GM23338 (cell line): ENCODE data around the gene BCL7C. TPM values are rescaled to one million over a fixed set of nuclear protein-coding genes. Genes with fewer than 3 reads are reported as not detected.
A peak's percentile ranks its signal among the peaks of the same experiment; 100 is the strongest.

ENCODE experiments used
- ATAC-seq: fragments of 200-7000 bp; cut with Tn5 transposase; 3 replicates; pipeline ENCODE4 v1.9.1; 2020
- DNase-seq: peaks from one replicate; pipeline ENCODE4 v3.0.0-alpha.2; 2015; ENCODE audit warnings: low spot score
- H2AFZ ChIP-seq: fragments of 200-600 bp; sonication (generic); 2 replicates; pipeline ENCODE4 v1.8.0; 2016; ENCODE audit warnings: antibody characterized with exemption, mild to moderate bottlenecking, moderate library complexity
- H3F3A ChIP-seq: fragments of 200-600 bp; sonication (generic); replicated peaks from 2 replicates; pipeline ENCODE4 v1.8.0; 2017; ENCODE audit warnings: antibody characterized with exemption, mixed run types, low read depth
- H3K27ac ChIP-seq: fragments of 200-600 bp; sonication (generic); 2 replicates; pipeline ENCODE4 v1.6.1; 2016; ENCODE audit warnings: low read depth
- H3K27me3 ChIP-seq: fragments of 200-600 bp; sonication (generic); 2 replicates; pipeline ENCODE4 v1.8.0; 2016; ENCODE audit warnings: mild to moderate bottlenecking, mixed run types, moderate library complexity; ENCODE audit not compliant: insufficient read depth
- H3K36me3 ChIP-seq: fragments of 200-600 bp; sonication (generic); 2 replicates; pipeline ENCODE4 v1.8.0; 2016; ENCODE audit warnings: mild to moderate bottlenecking; ENCODE audit not compliant: insufficient read depth
- H3K4me1 ChIP-seq: fragments of 200-600 bp; sonication (generic); 2 replicates; pipeline ENCODE4 v1.8.0; 2016; ENCODE audit warnings: mild to moderate bottlenecking, moderate library complexity; ENCODE audit not compliant: insufficient read depth
- H3K4me2 ChIP-seq: fragments of 200-600 bp; sonication (generic); 2 replicates; pipeline ENCODE4 v1.7.1; 2017; ENCODE audit warnings: mixed run types
- H3K4me3 ChIP-seq: fragments of 200-600 bp; sonication (generic); 2 replicates; pipeline ENCODE4 v1.6.1; 2016; ENCODE audit warnings: mixed run types
- H3K79me2 ChIP-seq: fragments of 200-600 bp; sonication (generic); replicated peaks from 2 replicates; pipeline ENCODE4 v1.8.0; 2017; ENCODE audit warnings: mild to moderate bottlenecking; ENCODE audit not compliant: insufficient read depth
- H3K9me2 ChIP-seq: fragments of 200-600 bp; sonication (generic); 2 replicates; pipeline ENCODE4 v1.8.0; 2017; ENCODE audit not compliant: insufficient read depth
- H4K20me1 ChIP-seq: fragments of 200-600 bp; sonication (generic); replicated peaks from 2 replicates; pipeline ENCODE4 v1.8.0; 2017; ENCODE audit warnings: mild to moderate bottlenecking; ENCODE audit not compliant: insufficient read depth
- H3K27ac Mint-ChIP-seq: 2 replicates; pipeline ENCODE4 v1.8.0; 2020; ENCODE audit warnings: inconsistent platforms, mild to moderate bottlenecking, moderate library complexity, mixed read lengths
- H3K27me3 Mint-ChIP-seq: 3 replicates; pipeline ENCODE4 v1.8.0; 2022; ENCODE audit warnings: low read depth, mild to moderate bottlenecking, moderate library complexity, mixed read lengths, inconsistent platforms; ENCODE audit not compliant: insufficient read depth, poor library complexity
- H3K36me3 Mint-ChIP-seq: 3 replicates; pipeline ENCODE4 v1.8.0; 2021; ENCODE audit warnings: low read depth, mild to moderate bottlenecking, inconsistent platforms, moderate library complexity, mixed read lengths
- H3K4me1 Mint-ChIP-seq: 3 replicates; pipeline ENCODE4 v1.8.0; 2020; ENCODE audit warnings: mild to moderate bottlenecking, inconsistent platforms, mixed read lengths
- H3K4me3 Mint-ChIP-seq: 3 replicates; pipeline ENCODE4 v1.8.0; 2021; ENCODE audit warnings: moderate library complexity, mild to moderate bottlenecking, inconsistent platforms, mixed read lengths
- H3K9me3 Mint-ChIP-seq: 3 replicates; pipeline ENCODE4 v1.8.0; 2020; ENCODE audit warnings: moderate library complexity, mild to moderate bottlenecking, inconsistent platforms, mixed read lengths
- CREB1 ChIP-seq: fragments of 250-450 bp; sonication (Bioruptor Pico); IDR thresholded peaks from 2 replicates; pipeline ENCODE4 v1.5.0; 2020; ENCODE audit warnings: low read depth, mild to moderate bottlenecking, moderate library complexity
- EZH2phosphoT487 ChIP-seq: fragments of 200-600 bp; sonication (generic); IDR thresholded peaks from one replicate; pipeline ENCODE4 v1.8.1; 2018; ENCODE audit warnings: antibody characterized with exemption; ENCODE audit not compliant: unreplicated experiment
- JUNB ChIP-seq: IDR thresholded peaks from one replicate; pipeline ENCODE4 v1.6.1; 2016; ENCODE audit warnings: antibody characterized with exemption; ENCODE audit not compliant: unreplicated experiment
- NANOG ChIP-seq: IDR thresholded peaks from 2 replicates; pipeline ENCODE4 v1.6.1; 2016; ENCODE audit warnings: antibody characterized with exemption, borderline replicate concordance
- STAT1 ChIP-seq: IDR thresholded peaks from one replicate; pipeline ENCODE4 v1.6.1; 2016; ENCODE audit warnings: antibody characterized with exemption; ENCODE audit not compliant: unreplicated experiment
- ZNF114 ChIP-seq: fragments of 250-450 bp; sonication (Bioruptor Pico); IDR thresholded peaks from 2 replicates; pipeline ENCODE4 v1.5.0; 2020; ENCODE audit warnings: mild to moderate bottlenecking, moderate library complexity
- ZNF462 ChIP-seq: fragments of 250-450 bp; sonication (Bioruptor Pico); IDR thresholded peaks from 2 replicates; pipeline ENCODE4 v1.5.0; 2020; ENCODE audit warnings: mild to moderate bottlenecking, moderate library complexity
- polyA plus RNA-seq: library from polyadenylated mRNA; unstranded; fragments of >200 nt; fragmentation: Nextera tagmentation; extraction: Ambion mirVana; gene quantifications from 2 replicates; pipeline ENCODE4 v1.2.1, GENCODE V29; 2016
- total RNA-seq: library from RNA; depleted of rRNA; stranded (reverse); fragments of >200 nt; shearing (Covaris generic); gene quantifications from 2 replicates; pipeline ENCODE4 v1.2.3, GENCODE V29; 2014
- TF ChIP-seq, protein P1 (sequence below): IDR thresholded peaks from one replicate; pipeline ENCODE4 v1.6.1; 2018; ENCODE audit warnings: antibody characterized with exemption; ENCODE audit not compliant: unreplicated experiment
- TF ChIP-seq, protein P2 (sequence below), 2 experiments: fragments of 200-600 bp in 1 of 2; sonication (generic) in 1 of 2; conservative IDR thresholded peaks; 2 replicates each; pipeline versions ENCODE4 v1.5.1 to v1.6.1; 2016 to 2017; ENCODE audit warnings: antibody characterized with exemption in 2 of 2, low read depth in 2 of 2, mild to moderate bottlenecking in 2 of 2, moderate library complexity in 1 of 2
- TF ChIP-seq, protein P3 (sequence below): IDR thresholded peaks from 2 replicates; pipeline ENCODE4 v1.6.1; 2016; ENCODE audit warnings: antibody characterized with exemption

The BCL7C gene
- total and polyA plus RNA-seq, 2 experiments from 2014 or later = 17.5 to 22.1 TPM

GRCh38 chr16:30892670-30893416 is 1.0 kb downstream of the BCL7C start:
- Mint-ChIP-seq H3K9me3 (no peaks in the 10 kb centered on the region), H3K4me1 (peaks cover 26% of the 10 kb centered on the region), H3K36me3 (peaks cover 16% of the 10 kb centered on the region), H3K4me3 (peak overlapping the region; percentile 72), H3K27me3 (peaks cover 21% of the 10 kb centered on the region), H3K27ac (no peak overlapping the region)
- H3K9me2 ChIP-seq = no peaks in the 10 kb centered on the region
- no peaks in the 10 kb centered on the region for H4K20me1 ChIP-seq
- peaks cover 25% of the 10 kb centered on the region for H3K4me1 ChIP-seq
- no peak for DNase-seq
- no peak overlapping the region for H2AFZ ChIP-seq
- peak overlapping the region; percentile 94 for H3K4me2 ChIP-seq
- H3K36me3 ChIP-seq = no peaks in the 10 kb centered on the region
- peak overlapping the region; percentile 76 for H3K4me3 ChIP-seq
- H3K79me2 ChIP-seq = no peaks in the 10 kb centered on the region
- peaks cover 25% of the 10 kb centered on the region for H3F3A ChIP-seq
- H3K27ac ChIP-seq = no peak overlapping the region
- TF ChIP-seq, protein P1, sequence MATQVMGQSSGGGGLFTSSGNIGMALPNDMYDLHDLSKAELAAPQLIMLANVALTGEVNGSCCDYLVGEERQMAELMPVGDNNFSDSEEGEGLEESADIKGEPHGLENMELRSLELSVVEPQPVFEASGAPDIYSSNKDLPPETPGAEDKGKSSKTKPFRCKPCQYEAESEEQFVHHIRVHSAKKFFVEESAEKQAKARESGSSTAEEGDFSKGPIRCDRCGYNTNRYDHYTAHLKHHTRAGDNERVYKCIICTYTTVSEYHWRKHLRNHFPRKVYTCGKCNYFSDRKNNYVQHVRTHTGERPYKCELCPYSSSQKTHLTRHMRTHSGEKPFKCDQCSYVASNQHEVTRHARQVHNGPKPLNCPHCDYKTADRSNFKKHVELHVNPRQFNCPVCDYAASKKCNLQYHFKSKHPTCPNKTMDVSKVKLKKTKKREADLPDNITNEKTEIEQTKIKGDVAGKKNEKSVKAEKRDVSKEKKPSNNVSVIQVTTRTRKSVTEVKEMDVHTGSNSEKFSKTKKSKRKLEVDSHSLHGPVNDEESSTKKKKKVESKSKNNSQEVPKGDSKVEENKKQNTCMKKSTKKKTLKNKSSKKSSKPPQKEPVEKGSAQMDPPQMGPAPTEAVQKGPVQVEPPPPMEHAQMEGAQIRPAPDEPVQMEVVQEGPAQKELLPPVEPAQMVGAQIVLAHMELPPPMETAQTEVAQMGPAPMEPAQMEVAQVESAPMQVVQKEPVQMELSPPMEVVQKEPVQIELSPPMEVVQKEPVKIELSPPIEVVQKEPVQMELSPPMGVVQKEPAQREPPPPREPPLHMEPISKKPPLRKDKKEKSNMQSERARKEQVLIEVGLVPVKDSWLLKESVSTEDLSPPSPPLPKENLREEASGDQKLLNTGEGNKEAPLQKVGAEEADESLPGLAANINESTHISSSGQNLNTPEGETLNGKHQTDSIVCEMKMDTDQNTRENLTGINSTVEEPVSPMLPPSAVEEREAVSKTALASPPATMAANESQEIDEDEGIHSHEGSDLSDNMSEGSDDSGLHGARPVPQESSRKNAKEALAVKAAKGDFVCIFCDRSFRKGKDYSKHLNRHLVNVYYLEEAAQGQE = no peak
- TF ChIP-seq STAT1 (no peak), CREB1 (CRISPR knock-in tag) (no peak), JUNB (no peak), ZNF462 (CRISPR knock-in tag) (no peak), EZH2phosphoT487 (no peak), NANOG (no peak), ZNF114 (CRISPR knock-in tag) (no peak)
- TF ChIP-seq, protein P2, sequence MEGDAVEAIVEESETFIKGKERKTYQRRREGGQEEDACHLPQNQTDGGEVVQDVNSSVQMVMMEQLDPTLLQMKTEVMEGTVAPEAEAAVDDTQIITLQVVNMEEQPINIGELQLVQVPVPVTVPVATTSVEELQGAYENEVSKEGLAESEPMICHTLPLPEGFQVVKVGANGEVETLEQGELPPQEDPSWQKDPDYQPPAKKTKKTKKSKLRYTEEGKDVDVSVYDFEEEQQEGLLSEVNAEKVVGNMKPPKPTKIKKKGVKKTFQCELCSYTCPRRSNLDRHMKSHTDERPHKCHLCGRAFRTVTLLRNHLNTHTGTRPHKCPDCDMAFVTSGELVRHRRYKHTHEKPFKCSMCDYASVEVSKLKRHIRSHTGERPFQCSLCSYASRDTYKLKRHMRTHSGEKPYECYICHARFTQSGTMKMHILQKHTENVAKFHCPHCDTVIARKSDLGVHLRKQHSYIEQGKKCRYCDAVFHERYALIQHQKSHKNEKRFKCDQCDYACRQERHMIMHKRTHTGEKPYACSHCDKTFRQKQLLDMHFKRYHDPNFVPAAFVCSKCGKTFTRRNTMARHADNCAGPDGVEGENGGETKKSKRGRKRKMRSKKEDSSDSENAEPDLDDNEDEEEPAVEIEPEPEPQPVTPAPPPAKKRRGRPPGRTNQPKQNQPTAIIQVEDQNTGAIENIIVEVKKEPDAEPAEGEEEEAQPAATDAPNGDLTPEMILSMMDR (conservative IDR thresholded peaks at IDR 0.05; ENCODE audit: low read depth in 2 of 2) = no peak
- TF ChIP-seq, protein P3, sequence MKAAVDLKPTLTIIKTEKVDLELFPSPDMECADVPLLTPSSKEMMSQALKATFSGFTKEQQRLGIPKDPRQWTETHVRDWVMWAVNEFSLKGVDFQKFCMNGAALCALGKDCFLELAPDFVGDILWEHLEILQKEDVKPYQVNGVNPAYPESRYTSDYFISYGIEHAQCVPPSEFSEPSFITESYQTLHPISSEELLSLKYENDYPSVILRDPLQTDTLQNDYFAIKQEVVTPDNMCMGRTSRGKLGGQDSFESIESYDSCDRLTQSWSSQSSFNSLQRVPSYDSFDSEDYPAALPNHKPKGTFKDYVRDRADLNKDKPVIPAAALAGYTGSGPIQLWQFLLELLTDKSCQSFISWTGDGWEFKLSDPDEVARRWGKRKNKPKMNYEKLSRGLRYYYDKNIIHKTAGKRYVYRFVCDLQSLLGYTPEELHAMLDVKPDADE = no peak
- H3K27me3 ChIP-seq = peaks cover 10% of the 10 kb centered on the region
- no peak for ATAC-seq
